K562 (cell line): ENCODE data around the gene CDRT4. TPM values are rescaled to one million over a fixed set of nuclear protein-coding genes. Genes with fewer than 3 reads are reported as not detected.

Source experiments
- ATAC-seq: fragments of 200-7000 bp; cut with Tn5 transposase; 3 replicates; pipeline ENCODE4 v1.9.1; 2020; ENCODE audit warnings: moderate library complexity
- BruUV-seq: library from RNA; stranded (reverse); fragments of 400-500 nt; replicated peaks from 2 replicates; lab custom pipeline; 2021; lab: Mats Ljungman, UMichigan
- CTCF ChIA-PET: fragments of 300-600 bp; formaldehyde crosslinking; extraction: SDS; loops from one replicate; lab custom pipeline; 2021; ENCODE audit warnings: low intra/inter-chr PET ratio; lab: Yijun Ruan, JAX
- POLR2A ChIA-PET: fragments of 300-600, 350-650 bp; sonication (Branson Sonifier 250); formaldehyde crosslinking; extraction: SDS; loops from one replicate; lab custom pipeline; 2021; ENCODE audit warnings: antibody characterized with exemption, inconsistent platforms; lab: Yijun Ruan, JAX
- DNase-seq, 4 experiments: peaks; one replicate each; pipeline versions ENCODE4 v3.0.0 to v3.0.0-alpha.2; 2011 to 2018; ENCODE audit warnings: low spot score in 3 of 4, mixed read lengths in 3 of 4; ENCODE audit errors: extremely low read depth in 1 of 4
- FAIRE-seq: peaks from 2 replicates; lab custom pipeline; 2011; peaks lifted over from hg19 to GRCh38; lab: Jason Lieb, UNC
- H2AFZ ChIP-seq: 2 replicates; pipeline ENCODE4 v1.6.0; 2011; ENCODE audit warnings: low read depth, low read length, control low read depth, inconsistent platforms
- H3K27ac ChIP-seq: fragments of 200-600 bp; 3 replicates; pipeline ENCODE4 v1.8.0; 2011; ENCODE audit warnings: low read depth, mild to moderate bottlenecking, control low read depth, inconsistent platforms, low read length, moderate library complexity, mixed read lengths; ENCODE audit errors: extremely low read depth
- H3K27me3 ChIP-seq, 2 experiments: fragments of 300-600 bp in 1 of 2; 2 replicates in 1 of 2; 3 replicates in 1 of 2; pipeline versions ENCODE4 v1.6.0 to v1.8.0; 2011; ENCODE audit warnings: inconsistent platforms in 2 of 2, low read length in 2 of 2, mild to moderate bottlenecking in 1 of 2, mixed read lengths in 1 of 2, moderate library complexity in 1 of 2; ENCODE audit not compliant: control insufficient read depth in 2 of 2, insufficient read depth in 2 of 2
- H3K36me3 ChIP-seq: fragments of 300-600 bp; 3 replicates; pipeline ENCODE4 v1.8.0; 2011; ENCODE audit warnings: mild to moderate bottlenecking, low read length, inconsistent platforms; ENCODE audit not compliant: control insufficient read depth, insufficient read depth
- H3K4me1 ChIP-seq, 2 experiments: fragments of 200-600 bp in 1 of 2; replicated peaks in 1 of 2; 2 replicates in 1 of 2; 3 replicates in 1 of 2; pipeline versions ENCODE4 v1.5.1 to v1.8.0; 2011; ENCODE audit warnings: inconsistent platforms in 2 of 2, low read length in 2 of 2, mild to moderate bottlenecking in 1 of 2, mixed read lengths in 1 of 2, moderate library complexity in 1 of 2; ENCODE audit not compliant: control insufficient read depth in 2 of 2, insufficient read depth in 2 of 2
- H3K4me2 ChIP-seq: 2 replicates; pipeline ENCODE4 v1.6.1; 2011; ENCODE audit warnings: low read length, control low read depth, inconsistent platforms, mixed read lengths; ENCODE audit not compliant: insufficient read depth
- H3K4me3 ChIP-seq: fragments of 200-600 bp; sonication (generic), shearing (Covaris generic); 2 replicates; pipeline ENCODE4 v1.5.1; 2016; ENCODE audit warnings: control low read depth, inconsistent platforms
- H3K79me2 ChIP-seq: fragments of 200-600 bp; 3 replicates; pipeline ENCODE4 v1.8.0; 2011; ENCODE audit warnings: low read length, inconsistent platforms; ENCODE audit not compliant: control insufficient read depth, insufficient read depth
- H3K9ac ChIP-seq, 2 experiments: 2 replicates each; pipeline versions ENCODE4 v1.6.0 to v1.6.1; 2011; ENCODE audit warnings: low read depth in 2 of 2, low read length in 2 of 2, control low read depth in 1 of 2, inconsistent platforms in 1 of 2, mild to moderate bottlenecking in 1 of 2, mixed read lengths in 1 of 2; ENCODE audit not compliant: insufficient read depth in 1 of 2
- H3K9me1 ChIP-seq: one replicate; pipeline ENCODE4 v1.6.0; 2011; ENCODE audit warnings: inconsistent platforms, mild to moderate bottlenecking, low read length, moderate library complexity; ENCODE audit not compliant: control insufficient read depth, insufficient read depth
- H3K9me3 ChIP-seq: replicated peaks from 2 replicates; pipeline ENCODE4 v1.5.1; 2011; ENCODE audit warnings: low read depth, low read length, inconsistent platforms; ENCODE audit not compliant: control insufficient read depth, insufficient read depth
- H4K20me1 ChIP-seq: replicated peaks from 2 replicates; pipeline ENCODE4 v1.6.1; 2011; ENCODE audit warnings: low read length, inconsistent platforms, mixed read lengths; ENCODE audit not compliant: control insufficient read depth, insufficient read depth
- HDAC1 ChIP-seq, 2 experiments: fragments of 450-650 bp; IDR thresholded peaks; 2 replicates each; pipeline ENCODE4 v1.6.1; 2016 to 2017; ENCODE audit warnings: inconsistent platforms in 1 of 2, mild to moderate bottlenecking in 1 of 2, moderate library complexity in 1 of 2
- JUN ChIP-seq, 2 experiments: sonication (generic) in 1 of 2; formaldehyde crosslinking in 1 of 2; IDR thresholded peaks; 2 replicates each; pipeline versions ENCODE4 v1.6.1 to v1.8.0; 2012 to 2022; ENCODE audit warnings: borderline replicate concordance in 2 of 2, mild to moderate bottlenecking in 2 of 2, improper control_type of control experiment in 1 of 2, low read depth in 1 of 2, low read length in 1 of 2, missing genetic modification reagents in 1 of 2
- JUND ChIP-seq, 2 experiments: IDR thresholded peaks; 2 replicates in 1 of 2; 3 replicates in 1 of 2; pipeline ENCODE4 v1.6.1; 2011; ENCODE audit warnings: borderline replicate concordance in 2 of 2, low read depth in 2 of 2, low read length in 2 of 2, improper control_type of control experiment in 1 of 2, missing biosample characterization in 1 of 2, missing genetic modification characterization in 1 of 2, missing genetic modification reagents in 1 of 2
- MEIS2 ChIP-seq: fragments of 450-650 bp; IDR thresholded peaks from 2 replicates; pipeline ENCODE4 v1.6.1; 2014; ENCODE audit warnings: mild to moderate bottlenecking; ENCODE audit not compliant: partially characterized antibody
- XRCC3 ChIP-seq: fragments of 450-650 bp; IDR thresholded peaks from 2 replicates; pipeline ENCODE4 v1.6.1; 2017; ENCODE audit warnings: mild to moderate bottlenecking, moderate library complexity
- WGBS: fragments of 100-300 bp; shearing (Covaris generic); methylation state at CpG from one replicate; pipeline ENCODE4 v1.1.6; 2016; ENCODE audit warnings: low coverage, mixed read lengths; ENCODE audit not compliant: insufficient coverage; ENCODE audit errors: missing lambda C conversion rate; 5-methylcytosine and 5-hydroxymethylcytosine counted together
- in situ Hi-C: fragments of 300-500 bp; cut with MboI; formaldehyde crosslinking; loops from 4 replicates; pipeline ENCODE4 v1.15.0; 2018; ENCODE audit warnings: inconsistent platforms, mixed read lengths
- intact Hi-C: fragments of 100-400 bp; cut with micrococcal nuclease; formaldehyde crosslinking; loops from 2 replicates; pipeline ENCODE4 v1.14.2; 2022
- polyA plus RNA-seq, 8 experiments: library from polyadenylated mRNA; depleted of rRNA in 4 of 8; stranded (reverse) in 5 of 8; unstranded in 3 of 8; fragments of >200 nt; fragmentation: Nextera tagmentation in 2 of 8; fragmentation: Illumina TruSeq in 1 of 8; extraction: Ambion mirVana in 2 of 8; extraction: Trizol in 1 of 8; gene quantifications; 2 replicates each; pipeline versions ENCODE4 v1.2.1 to v1.2.3, GENCODE V29; 2011 to 2014; ENCODE audit warnings: inconsistent platforms in 1 of 8, missing spikeins in 1 of 8
- total RNA-seq, 7 experiments: library from RNA; depleted of rRNA in 6 of 7; stranded (reverse); fragments of >200 nt in 6 of 7; fragmentation: Illumina TruSeq in 2 of 7; extraction: Trizol in 2 of 7; gene quantifications; 2 replicates each; pipeline versions ENCODE4 v1.2.1 to v1.2.3, GENCODE V29; 2011 to 2021; ENCODE audit warnings: low replicate concordance in 1 of 7
- TF ChIP-seq, protein P1 (sequence below): fragments of 450-650 bp; IDR thresholded peaks from 2 replicates; pipeline ENCODE4 v1.6.1; 2016; ENCODE audit warnings: mild to moderate bottlenecking
- TF ChIP-seq, protein P2 (sequence below): fragments of 450-650 bp; formaldehyde crosslinking; IDR thresholded peaks from 2 replicates; pipeline ENCODE4 v1.4.0; 2020; ENCODE audit warnings: mild to moderate bottlenecking
- TF ChIP-seq, protein P3 (sequence below): fragments of 450-650 bp; IDR thresholded peaks from 2 replicates; pipeline ENCODE4 v1.6.1; 2018; ENCODE audit not compliant: partially characterized antibody
- TF ChIP-seq, protein P4 (sequence below): fragments of 450-650 bp; IDR thresholded peaks from 2 replicates; pipeline ENCODE4 v1.6.1; 2016

Gene CDRT4
- total and polyA plus RNA-seq, 9 of the 15 experiments (the other 6 are each of a cell fraction or from before 2014, with no cell fraction given) = 1.7 to 6.4 (median 3.5) TPM

DNA sequence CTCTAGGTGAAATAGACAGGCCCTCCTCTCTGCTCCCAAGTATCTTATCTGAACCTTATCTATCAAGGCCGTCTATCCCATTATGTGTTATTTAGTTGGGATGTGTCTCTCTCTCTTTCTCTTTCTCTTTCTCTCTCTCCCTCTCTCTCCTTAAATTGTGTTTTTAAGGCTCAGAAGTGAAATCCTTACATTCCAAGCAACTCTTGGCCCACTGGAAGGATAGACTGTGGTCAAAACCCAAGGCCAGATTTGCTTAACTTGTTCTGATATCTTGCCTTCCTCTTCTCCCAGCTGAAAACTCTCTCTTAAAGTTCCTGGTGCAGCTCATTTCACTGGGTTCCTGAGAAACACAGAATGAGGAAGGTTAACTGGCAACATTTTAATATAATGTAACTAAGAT lies 14.7 kb downstream of the CDRT4 start (continued):
- TF ChIP-seq, protein P1, sequence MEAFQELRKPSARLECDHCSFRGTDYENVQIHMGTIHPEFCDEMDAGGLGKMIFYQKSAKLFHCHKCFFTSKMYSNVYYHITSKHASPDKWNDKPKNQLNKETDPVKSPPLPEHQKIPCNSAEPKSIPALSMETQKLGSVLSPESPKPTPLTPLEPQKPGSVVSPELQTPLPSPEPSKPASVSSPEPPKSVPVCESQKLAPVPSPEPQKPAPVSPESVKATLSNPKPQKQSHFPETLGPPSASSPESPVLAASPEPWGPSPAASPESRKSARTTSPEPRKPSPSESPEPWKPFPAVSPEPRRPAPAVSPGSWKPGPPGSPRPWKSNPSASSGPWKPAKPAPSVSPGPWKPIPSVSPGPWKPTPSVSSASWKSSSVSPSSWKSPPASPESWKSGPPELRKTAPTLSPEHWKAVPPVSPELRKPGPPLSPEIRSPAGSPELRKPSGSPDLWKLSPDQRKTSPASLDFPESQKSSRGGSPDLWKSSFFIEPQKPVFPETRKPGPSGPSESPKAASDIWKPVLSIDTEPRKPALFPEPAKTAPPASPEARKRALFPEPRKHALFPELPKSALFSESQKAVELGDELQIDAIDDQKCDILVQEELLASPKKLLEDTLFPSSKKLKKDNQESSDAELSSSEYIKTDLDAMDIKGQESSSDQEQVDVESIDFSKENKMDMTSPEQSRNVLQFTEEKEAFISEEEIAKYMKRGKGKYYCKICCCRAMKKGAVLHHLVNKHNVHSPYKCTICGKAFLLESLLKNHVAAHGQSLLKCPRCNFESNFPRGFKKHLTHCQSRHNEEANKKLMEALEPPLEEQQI = no peak
- TF ChIP-seq, protein P2, sequence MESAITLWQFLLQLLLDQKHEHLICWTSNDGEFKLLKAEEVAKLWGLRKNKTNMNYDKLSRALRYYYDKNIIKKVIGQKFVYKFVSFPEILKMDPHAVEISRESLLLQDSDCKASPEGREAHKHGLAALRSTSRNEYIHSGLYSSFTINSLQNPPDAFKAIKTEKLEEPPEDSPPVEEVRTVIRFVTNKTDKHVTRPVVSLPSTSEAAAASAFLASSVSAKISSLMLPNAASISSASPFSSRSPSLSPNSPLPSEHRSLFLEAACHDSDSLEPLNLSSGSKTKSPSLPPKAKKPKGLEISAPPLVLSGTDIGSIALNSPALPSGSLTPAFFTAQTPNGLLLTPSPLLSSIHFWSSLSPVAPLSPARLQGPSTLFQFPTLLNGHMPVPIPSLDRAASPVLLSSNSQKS (CRISPR knock-in tag) = no peak
- no peak for TF ChIP-seq XRCC3

DNA sequence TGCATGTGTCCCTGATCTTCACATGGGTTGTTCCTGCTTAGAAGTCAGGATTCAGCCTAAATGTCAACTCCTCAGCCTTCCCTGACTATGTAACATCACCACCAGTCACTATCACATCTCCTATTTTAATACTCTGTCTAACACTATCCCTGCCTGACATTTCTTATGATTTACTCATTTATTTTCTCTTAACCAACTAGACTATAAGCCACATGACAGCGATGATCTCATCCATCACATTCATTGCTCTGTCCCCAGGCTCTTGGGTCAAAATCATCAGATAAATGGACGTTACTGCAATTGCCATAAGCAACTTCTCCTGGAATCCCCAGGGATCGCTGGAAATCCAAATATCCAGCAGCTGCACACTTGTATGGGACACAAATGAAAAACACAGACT lies 15.7 kb downstream of the CDRT4 start:
- H3K27me3 ChIP-seq = no peaks in the 10 kb centered on the region
- H3K9me3 ChIP-seq = no peaks in the 10 kb centered on the region
- H3K27ac ChIP-seq = no peak overlapping the region
- BruUV-seq = no TSS peak
- intact Hi-C loops (no loop called here), in situ Hi-C loops (no loop called here)
- DNase-seq = no peak
- no peaks in the 10 kb centered on the region for H3K9me1 ChIP-seq
- ChIA-PET CTCF (interaction anchor here (0.6 kb wide), 1 partner anchor 9 kb away, joined by 3 read pairs; no protein-coding TSS in a partner anchor), POLR2A (no interaction called here)
- no peak overlapping the region for H3K9ac ChIP-seq
- H3K79me2 ChIP-seq = no peaks in the 10 kb centered on the region
- no peak overlapping the region for H2AFZ ChIP-seq
- no peak for ATAC-seq
- H3K4me3 ChIP-seq = no peak overlapping the region
- FAIRE-seq = no peak
- 54% methylated on average over 3 of the region's 3 CpGs for WGBS
- H4K20me1 ChIP-seq = no peaks in the 10 kb centered on the region
- no peaks in the 10 kb centered on the region for H3K36me3 ChIP-seq
- no peaks in the 10 kb centered on the region; a peak in 1 of 5 replicates for H3K4me1 ChIP-seq
- H3K4me2 ChIP-seq = no peak overlapping the region
- TF ChIP-seq, protein P3, sequence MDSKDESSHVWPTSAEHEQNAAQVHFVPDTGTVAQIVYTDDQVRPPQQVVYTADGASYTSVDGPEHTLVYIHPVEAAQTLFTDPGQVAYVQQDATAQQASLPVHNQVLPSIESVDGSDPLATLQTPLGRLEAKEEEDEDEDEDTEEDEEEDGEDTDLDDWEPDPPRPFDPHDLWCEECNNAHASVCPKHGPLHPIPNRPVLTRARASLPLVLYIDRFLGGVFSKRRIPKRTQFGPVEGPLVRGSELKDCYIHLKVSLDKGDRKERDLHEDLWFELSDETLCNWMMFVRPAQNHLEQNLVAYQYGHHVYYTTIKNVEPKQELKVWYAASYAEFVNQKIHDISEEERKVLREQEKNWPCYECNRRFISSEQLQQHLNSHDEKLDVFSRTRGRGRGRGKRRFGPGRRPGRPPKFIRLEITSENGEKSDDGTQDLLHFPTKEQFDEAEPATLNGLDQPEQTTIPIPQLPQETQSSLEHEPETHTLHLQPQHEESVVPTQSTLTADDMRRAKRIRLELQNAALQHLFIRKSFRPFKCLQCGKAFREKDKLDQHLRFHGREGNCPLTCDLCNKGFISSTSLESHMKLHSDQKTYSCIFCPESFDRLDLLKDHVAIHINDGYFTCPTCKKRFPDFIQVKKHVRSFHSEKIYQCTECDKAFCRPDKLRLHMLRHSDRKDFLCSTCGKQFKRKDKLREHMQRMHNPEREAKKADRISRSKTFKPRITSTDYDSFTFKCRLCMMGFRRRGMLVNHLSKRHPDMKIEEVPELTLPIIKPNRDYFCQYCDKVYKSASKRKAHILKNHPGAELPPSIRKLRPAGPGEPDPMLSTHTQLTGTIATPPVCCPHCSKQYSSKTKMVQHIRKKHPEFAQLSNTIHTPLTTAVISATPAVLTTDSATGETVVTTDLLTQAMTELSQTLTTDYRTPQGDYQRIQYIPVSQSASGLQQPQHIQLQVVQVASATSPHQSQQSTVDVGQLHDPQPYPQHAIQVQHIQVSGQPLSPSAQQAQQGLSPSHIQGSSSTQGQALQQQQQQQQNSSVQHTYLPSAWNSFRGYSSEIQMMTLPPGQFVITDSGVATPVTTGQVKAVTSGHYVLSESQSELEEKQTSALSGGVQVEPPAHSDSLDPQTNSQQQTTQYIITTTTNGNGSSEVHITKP = no peak
- TF ChIP-seq JUND (IDR thresholded peaks at IDR 0.05; ENCODE audit: borderline replicate concordance, low read depth, low read length) (peak; percentile 36; the same call in 1 of the 2 replicates), JUND (tag; IDR thresholded peaks at IDR 0.05; ENCODE audit: borderline replicate concordance, low read depth, low read length) (no peak), HDAC1 (IDR thresholded peaks at IDR 0.05) (no peak), JUN (IDR thresholded peaks at IDR 0.05; ENCODE audit: borderline replicate concordance, low read depth, low read length) (0 out of 2 replicates have a peak, but pooled peaks have one; percentile 10), JUN (CRISPR knock-in tag; IDR thresholded peaks at IDR 0.05; ENCODE audit: borderline replicate concordance) (no peak), MEIS2 (peak; percentile 69)
- TF ChIP-seq, protein P4, sequence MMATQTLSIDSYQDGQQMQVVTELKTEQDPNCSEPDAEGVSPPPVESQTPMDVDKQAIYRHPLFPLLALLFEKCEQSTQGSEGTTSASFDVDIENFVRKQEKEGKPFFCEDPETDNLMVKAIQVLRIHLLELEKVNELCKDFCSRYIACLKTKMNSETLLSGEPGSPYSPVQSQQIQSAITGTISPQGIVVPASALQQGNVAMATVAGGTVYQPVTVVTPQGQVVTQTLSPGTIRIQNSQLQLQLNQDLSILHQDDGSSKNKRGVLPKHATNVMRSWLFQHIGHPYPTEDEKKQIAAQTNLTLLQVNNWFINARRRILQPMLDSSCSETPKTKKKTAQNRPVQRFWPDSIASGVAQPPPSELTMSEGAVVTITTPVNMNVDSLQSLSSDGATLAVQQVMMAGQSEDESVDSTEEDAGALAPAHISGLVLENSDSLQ = peak; percentile 38; the same call in 1 of the 2 replicates
